ENCODE results near the gene IPPK. TPM values are rescaled to one million over a fixed set of nuclear protein-coding genes. Genes with fewer than 3 reads are reported as not detected.

Gene IPPK
- total RNA-seq, 3 donors from 2014 or later: 5.8 to 22.8 (median 12.1) TPM

DNA sequence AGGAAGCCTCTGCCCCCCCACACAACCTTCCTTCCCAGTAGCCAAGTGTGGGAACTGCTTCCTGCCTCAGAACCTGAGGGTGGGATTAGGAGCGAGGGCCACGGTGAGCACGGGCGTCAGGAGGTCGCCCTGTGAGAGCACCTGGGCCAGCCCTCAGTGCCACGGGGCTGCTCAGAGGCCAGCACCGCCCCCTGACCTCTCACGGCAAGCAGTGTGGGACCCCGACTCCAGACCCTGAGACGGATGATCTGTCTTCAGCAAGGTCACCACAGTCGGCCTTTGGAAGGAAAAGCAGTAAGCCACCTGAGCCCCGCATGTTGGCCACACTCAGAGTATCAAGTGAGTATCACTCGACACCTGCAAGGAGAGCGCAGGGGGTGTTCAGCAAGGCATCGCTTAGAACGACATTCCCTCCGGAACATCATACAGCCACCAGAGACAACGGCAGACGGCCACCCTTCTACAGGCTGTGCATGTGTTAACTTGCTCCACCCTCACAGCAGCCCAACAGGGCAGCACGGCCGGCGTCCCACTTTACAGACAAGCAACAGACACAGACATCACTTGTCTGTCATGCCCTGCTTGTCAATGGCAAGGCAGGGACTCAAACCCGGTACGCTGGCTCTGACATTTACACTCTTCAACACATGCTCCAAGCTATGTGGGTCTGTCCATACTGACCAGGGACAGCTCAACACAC is 50.2 kb downstream of the IPPK start:
- Histone ChIP-seq H3K27ac (peak overlapping the region; percentile 46 to 62), H3K36me3 (no peaks in the 10 kb centered on the region)

DNA sequence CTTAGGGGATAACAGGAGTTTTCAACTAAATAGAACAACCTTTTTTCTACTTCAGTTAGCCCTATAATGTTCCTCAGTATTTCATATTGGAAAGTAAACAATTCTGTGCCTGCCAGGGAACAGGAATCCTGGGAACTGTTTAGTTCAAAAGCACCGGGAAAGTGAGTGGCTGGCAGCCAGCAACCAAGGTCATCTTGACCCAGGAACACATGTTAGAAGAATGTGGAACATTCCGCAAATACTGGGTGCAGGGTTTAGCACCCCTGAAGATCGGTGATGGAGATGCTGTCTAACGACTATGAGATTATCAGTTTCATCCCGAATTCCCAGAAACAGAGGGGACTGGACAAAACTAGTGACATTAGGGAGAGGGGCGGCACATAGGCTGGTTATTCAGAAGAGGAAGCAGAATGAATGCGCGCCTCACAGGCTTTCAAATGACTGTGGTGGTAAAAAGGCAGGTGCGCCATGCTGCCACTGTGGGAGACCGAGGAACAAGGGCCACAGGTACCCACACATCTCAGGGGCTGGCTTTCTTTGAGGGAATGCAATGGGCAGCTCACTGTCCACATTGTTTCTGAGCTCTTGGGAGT is 51.2 kb downstream of the IPPK start:
- H3K4me3 ChIP-seq: no peak overlapping the region
- H3K4me1 ChIP-seq: no peaks in the 10 kb centered on the region
- no peak for TF ChIP-seq POLR2A (IDR thresholded peaks at IDR 0.05)
- TF ChIP-seq POLR2AphosphoS5 (IDR thresholded peaks at IDR 0.05): no peak
- TF ChIP-seq, protein P1, sequence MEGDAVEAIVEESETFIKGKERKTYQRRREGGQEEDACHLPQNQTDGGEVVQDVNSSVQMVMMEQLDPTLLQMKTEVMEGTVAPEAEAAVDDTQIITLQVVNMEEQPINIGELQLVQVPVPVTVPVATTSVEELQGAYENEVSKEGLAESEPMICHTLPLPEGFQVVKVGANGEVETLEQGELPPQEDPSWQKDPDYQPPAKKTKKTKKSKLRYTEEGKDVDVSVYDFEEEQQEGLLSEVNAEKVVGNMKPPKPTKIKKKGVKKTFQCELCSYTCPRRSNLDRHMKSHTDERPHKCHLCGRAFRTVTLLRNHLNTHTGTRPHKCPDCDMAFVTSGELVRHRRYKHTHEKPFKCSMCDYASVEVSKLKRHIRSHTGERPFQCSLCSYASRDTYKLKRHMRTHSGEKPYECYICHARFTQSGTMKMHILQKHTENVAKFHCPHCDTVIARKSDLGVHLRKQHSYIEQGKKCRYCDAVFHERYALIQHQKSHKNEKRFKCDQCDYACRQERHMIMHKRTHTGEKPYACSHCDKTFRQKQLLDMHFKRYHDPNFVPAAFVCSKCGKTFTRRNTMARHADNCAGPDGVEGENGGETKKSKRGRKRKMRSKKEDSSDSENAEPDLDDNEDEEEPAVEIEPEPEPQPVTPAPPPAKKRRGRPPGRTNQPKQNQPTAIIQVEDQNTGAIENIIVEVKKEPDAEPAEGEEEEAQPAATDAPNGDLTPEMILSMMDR (IDR thresholded peaks at IDR 0.05): no peak
- H3K27ac ChIP-seq: peak overlapping the region; percentile 78 to 91
- no peaks in the 10 kb centered on the region for H3K9me3 ChIP-seq
- H3K36me3 ChIP-seq: no peaks in the 10 kb centered on the region
- intact Hi-C loops (cut with DNase I; ENCODE audit: low total_unique reads): no loop called here
- no peaks in the 10 kb centered on the region for H3K27me3 ChIP-seq
- no peak for DNase-seq (ENCODE audit: low spot score in 2 of 2)

More for the DNA sequence above, 50.2 kb downstream of the IPPK start:
- no peaks in the 10 kb centered on the region for H3K9me3 ChIP-seq
- no peak for DNase-seq (ENCODE audit: low spot score in 2 of 2)
- no peaks in the 10 kb centered on the region for H3K27me3 ChIP-seq
- TF ChIP-seq POLR2A (IDR thresholded peaks at IDR 0.05): no peak
- TF ChIP-seq POLR2AphosphoS5 (IDR thresholded peaks at IDR 0.05): no peak
- H3K4me1 ChIP-seq: no peaks in the 10 kb centered on the region
- intact Hi-C loops (cut with DNase I; ENCODE audit: low total_unique reads): no loop called here
- no peak overlapping the region for H3K4me3 ChIP-seq

DNA sequence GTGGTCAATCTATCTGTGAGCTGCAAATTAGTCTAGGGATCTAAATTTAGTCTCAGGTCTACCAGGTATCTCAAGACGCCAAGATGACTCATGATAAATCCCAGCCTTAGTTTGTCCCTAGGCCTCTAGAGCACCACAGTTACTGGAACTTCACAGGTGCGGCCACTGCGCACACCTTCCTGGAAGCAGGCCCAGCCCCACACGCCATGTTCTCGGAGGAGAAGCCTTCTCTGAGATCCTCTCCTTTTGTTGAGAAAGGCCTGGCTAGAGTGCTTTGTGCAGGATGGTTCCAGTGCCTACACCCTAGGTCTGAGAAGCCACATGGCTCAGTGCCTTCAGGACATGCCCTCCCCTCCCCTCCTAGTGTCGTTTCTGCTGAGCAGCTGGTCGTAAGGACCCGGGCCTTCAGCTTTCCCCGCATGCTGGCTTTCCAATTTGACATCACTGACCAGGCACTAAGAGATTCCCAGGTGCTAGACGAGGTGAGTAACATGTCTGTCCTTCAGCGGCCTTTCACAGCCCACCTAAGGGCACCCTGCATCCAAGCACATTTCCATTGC is 51.9 kb downstream of the IPPK start:
- Histone ChIP-seq H3K4me3 (no peak overlapping the region), H3K4me1 (no peaks in the 10 kb centered on the region), H3K27ac (peak overlapping the region; percentile 78 to 91), H3K9me3 (no peaks in the 10 kb centered on the region), H3K36me3 (no peaks in the 10 kb centered on the region), H3K27me3 (no peaks in the 10 kb centered on the region)
- TF ChIP-seq, protein P1 (IDR thresholded peaks at IDR 0.05): no peak
- TF ChIP-seq POLR2A (IDR thresholded peaks at IDR 0.05): no peak
- no peak for DNase-seq (ENCODE audit: low spot score in 2 of 2)
- intact Hi-C loops (cut with DNase I; ENCODE audit: low total_unique reads): no loop called here

DNA sequence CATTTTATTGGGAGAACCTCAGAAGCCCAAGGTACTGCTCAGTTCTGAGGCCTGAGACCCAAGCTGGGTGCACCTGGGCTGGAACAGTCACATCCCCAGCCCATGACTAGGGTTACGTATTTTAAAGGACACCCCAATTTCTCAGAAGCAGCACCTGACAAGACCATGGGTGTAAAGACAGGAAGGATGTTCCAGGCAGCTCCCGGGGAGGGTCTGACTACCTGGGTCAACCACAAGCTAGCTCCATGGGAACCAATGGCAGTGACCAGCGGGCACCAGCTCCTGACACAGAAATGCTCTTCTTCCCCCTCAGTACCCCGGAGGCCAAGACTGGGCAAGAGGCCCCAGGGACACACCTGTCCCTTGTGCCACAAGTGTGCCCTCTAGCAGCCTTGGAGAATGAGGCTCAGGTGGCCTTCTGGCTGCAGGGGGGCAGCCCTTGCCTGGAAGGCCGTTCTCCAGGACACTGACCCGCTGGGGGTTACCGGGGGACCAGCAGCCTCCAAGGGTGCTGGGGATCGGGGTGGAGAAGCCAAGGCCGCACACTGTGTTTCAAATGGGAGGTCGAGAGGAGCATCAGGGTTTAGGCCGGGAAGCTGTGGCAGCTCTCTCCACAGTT is 52.6 kb downstream of the IPPK start:
- Histone ChIP-seq H3K4me3 (no peak overlapping the region), H3K4me1 (no peaks in the 10 kb centered on the region), H3K27ac (peak overlapping the region; percentile 78 to 91), H3K36me3 (no peaks in the 10 kb centered on the region), H3K9me3 (no peaks in the 10 kb centered on the region), H3K27me3 (no peaks in the 10 kb centered on the region)
- TF ChIP-seq POLR2A (IDR thresholded peaks at IDR 0.05): no peak
- TF ChIP-seq, protein P1 (IDR thresholded peaks at IDR 0.05): no peak
- no peak for TF ChIP-seq POLR2AphosphoS5 (IDR thresholded peaks at IDR 0.05)
- no peak for DNase-seq (ENCODE audit: low spot score in 2 of 2)
- intact Hi-C loops (cut with DNase I; ENCODE audit: low total_unique reads): no loop called here

DNA sequence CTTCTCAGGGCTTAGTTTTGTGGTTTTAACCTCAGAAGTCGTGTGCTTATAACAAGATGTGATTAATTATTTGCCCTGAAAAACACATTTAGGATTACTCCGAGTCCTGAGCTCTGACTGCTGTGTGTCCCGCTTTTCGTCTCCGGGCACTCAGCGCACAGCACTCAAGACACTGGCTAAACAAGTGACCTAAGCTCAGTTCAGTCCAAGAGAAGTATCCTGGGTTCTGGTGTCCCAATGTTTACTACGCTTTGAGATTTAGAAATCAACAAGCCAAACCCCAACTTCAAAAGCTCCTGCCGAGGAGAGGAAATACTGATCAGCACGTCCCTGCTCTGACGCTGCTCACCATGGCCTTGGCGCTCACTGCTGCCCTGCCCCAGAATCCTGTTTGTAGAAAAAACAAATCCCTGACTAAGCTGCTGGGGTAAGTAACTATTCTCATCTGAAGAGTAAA is 53.2 kb downstream of the IPPK start:
- TF ChIP-seq POLR2A (IDR thresholded peaks at IDR 0.05) (no peak), POLR2AphosphoS5 (IDR thresholded peaks at IDR 0.05) (peak in 2 of 3 donors; percentile 17 to 59)
- TF ChIP-seq, protein P1 (IDR thresholded peaks at IDR 0.05): no peak
- H3K36me3 ChIP-seq: no peaks in the 10 kb centered on the region
- intact Hi-C loops (cut with DNase I; ENCODE audit: low total_unique reads): no loop called here

More for the DNA sequence above, 53.2 kb downstream of the IPPK start:
- no peaks in the 10 kb centered on the region for H3K9me3 ChIP-seq
- no peaks in the 10 kb centered on the region for H3K27me3 ChIP-seq
- DNase-seq (ENCODE audit: low spot score in 2 of 2): peak in 1 of 2 donors; percentile 20
- peak overlapping the region; percentile 78 to 91 for H3K27ac ChIP-seq
- peak overlapping the region in 1 of 3 donors; percentile 13 for H3K4me3 ChIP-seq
- no peaks in the 10 kb centered on the region for H3K4me1 ChIP-seq
